ENCODE data around the gene DCXR. TPM values are rescaled to one million over a fixed set of nuclear protein-coding genes. Genes with fewer than 3 reads are reported as not detected.

DCXR gene
- total and polyA plus RNA-seq, 2 of the 13 experiments (the other 11 are each of a cell fraction or from before 2014, with no cell fraction given), result 287 to 311 TPM

GRCh38 chr17:82000803-82001570 is 36.5 kb downstream of the DCXR start (continued):
- no peak; the same call in 1 of the 2 replicates for TF ChIP-seq STAT6 (CRISPR knock-in tag; IDR thresholded peaks at IDR 0.05; ENCODE audit: borderline replicate concordance)
- peak; percentile 84; the same call in 1 of the 2 replicates for TF ChIP-seq ZNF737 (CRISPR knock-in tag; IDR thresholded peaks at IDR 0.05; ENCODE audit: borderline replicate concordance)
- TF ChIP-seq SNRNP70 (IDR thresholded peaks at IDR 0.05; ENCODE audit: low read depth, low read length), result no peak
- TF ChIP-seq ZNF720 (CRISPR knock-in tag; IDR thresholded peaks at IDR 0.05), result peak; percentile 77; the same call in 1 of the 2 replicates
- peak; percentile 89 for TF ChIP-seq ZSCAN31 (CRISPR knock-in tag; IDR thresholded peaks at IDR 0.05; ENCODE audit: low read depth)
- no peak; the same call in 1 of the 2 replicates for TF ChIP-seq ETS1 (CRISPR knock-in tag; IDR thresholded peaks at IDR 0.05)
- peak; percentile 32; the same call in 1 of the 2 replicates for TF ChIP-seq ZNF513 (CRISPR knock-in tag; conservative IDR thresholded peaks at IDR 0.05)
- TF ChIP-seq ZNF704 (CRISPR knock-in tag; IDR thresholded peaks at IDR 0.05; ENCODE audit: borderline replicate concordance), result peak; percentile 56
- no peak for TF ChIP-seq ADNP (CRISPR knock-in tag; IDR thresholded peaks at IDR 0.05)
- no peak for TF ChIP-seq ZNF879 (CRISPR knock-in tag; IDR thresholded peaks at IDR 0.05)
- TF ChIP-seq TARDBP (CRISPR knock-in tag; IDR thresholded peaks at IDR 0.05), result peak; percentile 93
- TF ChIP-seq ZNF362 (CRISPR knock-in tag; IDR thresholded peaks at IDR 0.05; ENCODE audit: borderline replicate concordance), result no peak; the same call in 1 of the 2 replicates
- no peak for TF ChIP-seq ZNF44 (CRISPR knock-in tag; IDR thresholded peaks at IDR 0.05)
- peak; percentile 70 for TF ChIP-seq GATA4 (IDR thresholded peaks at IDR 0.05; ENCODE audit: borderline replicate concordance, low read depth)
- TF ChIP-seq HMG20B (CRISPR knock-in tag; conservative IDR thresholded peaks at IDR 0.05), result peak; percentile 90
- TF ChIP-seq NFE2L2 (IDR thresholded peaks at IDR 0.05; ENCODE audit: low read length), result no peak
- peak; percentile 78; the same call in 1 of the 2 replicates for TF ChIP-seq EEA1 (CRISPR knock-in tag; IDR thresholded peaks at IDR 0.05; ENCODE audit: borderline replicate concordance)
- no peak for TF ChIP-seq SRF (IDR thresholded peaks at IDR 0.05; ENCODE audit: low read depth, low read length)
- no peak for TF ChIP-seq ZNF775 (CRISPR knock-in tag; IDR thresholded peaks at IDR 0.05; ENCODE audit: borderline replicate concordance)
- TF ChIP-seq MAFG (CRISPR knock-in tag; IDR thresholded peaks at IDR 0.05), result no peak
